Limb (tissue), 2 donors: ENCODE data around the gene RNU5D-1.
"Not testable (repeated sequence)": the region's sequence is repeated elsewhere in the genome, so short reads cannot be mapped to it uniquely, and the experiment has no call there.

Experiments
- DNase-seq, 2 donors: peaks; one replicate each; pipeline ENCODE4 v3.0.0-alpha.2; 2016; ENCODE audit errors: extremely low spot score in 2 of 2

Gene RNU5D-1

DNA sequence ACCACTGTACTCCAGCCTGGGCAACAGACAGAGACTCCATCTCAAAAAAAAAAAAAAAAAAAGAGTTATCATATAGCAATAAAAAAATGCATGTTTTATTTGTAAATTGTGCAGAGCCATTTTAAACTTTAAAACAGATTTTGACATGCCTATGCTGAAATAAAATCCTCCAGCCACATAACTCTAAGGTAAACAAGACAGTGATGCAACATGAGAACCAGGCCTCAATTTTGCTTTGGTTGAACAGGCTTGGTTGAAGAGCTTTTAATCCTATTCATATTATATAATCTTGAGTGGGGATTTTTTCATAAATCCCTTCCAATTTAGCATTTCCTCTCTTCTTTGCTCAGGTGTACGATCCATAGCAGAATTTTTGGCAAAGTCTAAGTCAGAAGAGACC, 30.4 kb downstream of the RNU5D-1 start:
- no peak for DNase-seq

DNA sequence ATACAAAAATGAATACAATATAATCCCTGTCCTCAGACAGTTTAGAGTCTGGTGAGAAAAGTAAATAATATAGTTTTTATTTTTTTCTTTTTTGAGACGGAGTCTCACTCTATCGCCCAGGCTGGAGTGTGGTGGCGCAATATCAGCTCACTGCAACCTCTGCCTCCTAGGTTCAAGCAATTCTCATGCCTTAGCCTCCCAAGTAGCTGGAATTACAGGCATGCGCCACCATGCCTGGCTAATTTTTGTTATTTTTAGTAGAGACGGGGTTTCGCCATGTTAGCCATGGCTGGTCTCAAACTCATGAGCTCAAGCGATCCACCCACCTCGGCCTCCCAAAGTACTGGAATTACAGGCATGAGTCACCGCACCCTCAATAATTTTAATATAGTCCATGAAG, 31.6 kb downstream of the RNU5D-1 start:
- DNase-seq, result not testable (repeated sequence)

DNA sequence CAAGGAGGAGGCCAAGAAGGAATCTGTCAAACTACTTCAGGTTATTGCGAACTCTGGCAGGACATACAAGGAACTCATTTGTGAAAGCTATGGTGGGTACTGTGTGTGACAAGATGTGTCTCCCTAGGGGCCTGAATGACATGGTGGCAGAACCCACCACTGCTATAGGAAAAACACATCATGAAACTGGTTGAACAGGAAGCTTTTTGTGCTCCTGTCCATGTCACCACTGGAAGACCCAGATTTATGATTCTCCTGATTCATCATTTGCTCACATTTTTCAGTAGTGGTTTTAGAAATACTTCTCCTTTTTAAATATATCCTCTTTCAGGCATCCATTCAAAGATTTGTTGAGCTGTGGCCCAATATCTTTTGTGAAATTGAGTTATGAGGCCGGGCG, 32.8 kb downstream of the RNU5D-1 start:
- DNase-seq, result no peak

DNA sequence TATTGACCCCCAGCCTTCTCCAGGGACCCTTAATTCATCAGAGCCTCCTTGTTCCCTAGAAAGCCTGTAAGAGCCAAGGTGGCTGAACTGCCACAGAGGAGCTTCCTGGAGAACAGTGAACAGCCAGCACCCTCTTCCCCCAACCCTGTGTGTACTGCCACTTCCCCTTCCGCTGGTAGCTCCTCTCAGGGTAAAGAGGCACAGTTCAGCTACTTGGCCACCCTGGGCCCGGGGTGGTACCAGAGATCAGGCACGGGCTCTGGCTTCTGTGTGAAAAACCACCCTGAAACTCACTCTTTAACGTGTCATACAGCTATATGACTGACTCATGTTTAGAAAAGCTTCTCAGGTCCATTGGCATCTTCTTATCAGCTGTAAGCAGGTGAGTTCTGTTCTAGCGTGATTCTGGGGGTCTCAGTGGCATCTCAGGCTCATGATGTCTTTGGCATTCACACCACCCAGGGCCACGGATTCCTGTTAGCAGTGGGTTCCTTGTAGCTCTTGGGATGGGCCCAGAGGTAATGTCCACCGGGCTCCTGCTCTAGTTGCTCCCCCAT, 34.1 kb downstream of the RNU5D-1 start:
- no peak for DNase-seq

DNA sequence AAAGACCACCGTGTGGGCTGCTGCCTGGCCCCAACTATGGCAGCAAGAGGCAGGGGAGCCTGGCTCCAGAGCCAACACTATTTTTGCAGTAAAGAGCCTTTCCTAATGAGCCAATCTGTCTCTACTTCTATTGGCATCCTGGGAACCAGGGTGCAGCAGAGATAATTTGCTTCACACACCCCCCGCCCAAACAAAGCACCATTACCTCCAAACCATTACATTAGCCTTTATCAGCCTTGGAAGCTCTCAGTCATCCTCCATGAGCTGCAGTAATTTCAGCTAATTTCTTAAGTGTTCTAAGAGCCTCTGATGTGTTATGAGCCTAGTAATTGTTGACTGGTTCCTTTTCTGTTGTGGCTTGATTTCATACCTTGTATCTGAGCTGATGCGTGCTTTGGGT, 34.9 kb downstream of the RNU5D-1 start:
- DNase-seq, result no peak

DNA sequence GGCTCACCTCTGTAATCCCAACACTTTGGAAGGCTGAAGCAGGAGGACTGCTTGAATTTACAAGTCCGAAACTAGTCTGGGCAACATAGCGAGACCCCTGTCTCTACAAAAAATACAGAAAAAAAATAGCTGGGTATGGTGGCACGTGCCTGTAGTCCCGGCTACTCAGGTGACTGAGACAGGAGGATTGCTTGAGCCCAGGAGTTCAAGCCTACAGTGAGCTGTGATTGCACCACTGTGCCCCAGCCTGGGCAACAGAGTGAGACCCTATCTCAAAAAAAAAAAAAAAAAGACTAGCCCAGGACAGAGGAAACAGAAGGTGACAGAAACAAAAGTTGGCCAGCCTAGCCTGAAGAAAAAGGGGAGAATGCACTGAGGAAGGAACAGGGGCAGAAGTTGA, 35.3 kb downstream of the RNU5D-1 start:
- no peak for DNase-seq

DNA sequence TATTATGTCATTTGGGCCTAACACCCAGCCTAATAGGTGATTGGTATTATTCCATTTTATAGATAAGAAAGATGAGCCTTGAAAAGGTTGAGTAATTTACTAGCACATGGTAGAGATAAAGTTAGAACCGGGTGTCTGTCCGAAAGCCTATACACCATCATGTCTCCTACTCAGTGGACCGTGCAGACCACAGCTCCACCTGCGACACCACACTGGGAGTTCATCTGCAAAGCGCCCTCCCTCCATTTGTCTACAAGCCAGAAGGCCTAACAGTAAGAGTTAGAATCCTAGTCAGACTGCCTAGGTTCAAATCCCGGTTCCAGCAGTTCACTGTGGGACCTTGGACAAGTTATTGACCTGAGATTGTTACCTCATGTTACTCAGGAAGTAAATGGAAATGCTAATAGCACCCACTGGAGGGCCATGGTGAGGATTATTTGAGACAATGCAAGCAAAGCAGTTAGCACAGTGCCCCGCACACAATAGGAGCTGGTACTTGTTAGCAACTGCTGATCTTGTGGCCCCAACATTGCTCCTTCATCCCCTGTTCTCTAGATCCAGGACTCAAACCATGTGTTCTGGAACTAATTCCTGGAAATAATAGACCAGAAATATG, 36.0 kb downstream of the RNU5D-1 start:
- no peak for DNase-seq

DNA sequence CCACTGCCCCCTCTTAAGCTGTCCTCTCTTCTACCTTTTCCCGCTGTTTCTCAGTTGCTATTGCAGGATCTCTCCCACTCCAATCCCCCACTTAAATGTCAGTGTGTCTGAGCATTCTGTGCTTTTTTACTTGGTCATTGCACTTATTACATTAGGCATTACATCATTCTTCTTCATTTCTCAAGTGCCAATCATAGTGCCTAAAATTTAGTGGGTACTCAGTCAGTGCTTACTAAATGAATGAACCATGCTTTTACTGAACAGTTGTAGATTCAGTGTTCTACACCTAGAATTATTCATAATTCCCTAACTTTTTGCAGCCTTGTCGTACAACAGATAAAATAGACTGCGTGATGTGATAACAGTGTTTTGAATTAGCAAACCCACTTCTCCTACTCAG, 37.1 kb downstream of the RNU5D-1 start:
- no peak for DNase-seq

DNA sequence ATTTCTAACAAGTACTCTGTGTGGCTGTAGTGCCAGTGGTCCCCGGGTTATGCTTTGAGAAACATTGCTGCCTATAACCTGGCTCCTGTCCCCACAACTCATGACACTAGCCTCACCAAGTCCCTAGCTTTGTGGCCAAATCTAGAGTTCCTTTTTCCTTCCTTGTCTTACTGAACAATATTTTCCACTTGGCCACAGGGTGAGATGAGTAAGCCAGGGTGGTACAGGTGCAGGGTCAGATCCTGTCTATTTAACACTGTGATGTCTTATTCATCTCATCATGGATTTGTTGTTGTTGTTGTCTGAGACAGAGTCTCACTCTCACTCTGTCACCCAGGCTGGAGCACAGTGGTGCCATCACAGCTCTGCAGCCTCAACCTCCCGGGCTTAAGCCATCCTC, 37.8 kb downstream of the RNU5D-1 start:
- no peak for DNase-seq

DNA sequence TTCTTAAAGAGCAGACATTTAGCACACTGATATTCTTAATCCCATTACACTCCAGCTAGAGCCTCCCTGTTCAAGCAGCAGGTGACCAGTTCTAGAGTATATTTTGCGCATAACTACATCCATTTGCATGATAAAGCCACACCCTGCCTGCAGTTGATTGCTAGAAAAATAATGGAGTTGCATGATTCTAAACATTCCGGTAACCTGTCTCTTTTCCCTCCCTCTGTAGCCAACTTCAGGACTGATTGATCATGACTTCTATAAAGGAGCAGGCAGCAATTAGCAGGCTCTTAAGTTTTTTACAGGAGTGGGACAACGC, 41.6 kb downstream of the RNU5D-1 start:
- no peak for DNase-seq

DNA sequence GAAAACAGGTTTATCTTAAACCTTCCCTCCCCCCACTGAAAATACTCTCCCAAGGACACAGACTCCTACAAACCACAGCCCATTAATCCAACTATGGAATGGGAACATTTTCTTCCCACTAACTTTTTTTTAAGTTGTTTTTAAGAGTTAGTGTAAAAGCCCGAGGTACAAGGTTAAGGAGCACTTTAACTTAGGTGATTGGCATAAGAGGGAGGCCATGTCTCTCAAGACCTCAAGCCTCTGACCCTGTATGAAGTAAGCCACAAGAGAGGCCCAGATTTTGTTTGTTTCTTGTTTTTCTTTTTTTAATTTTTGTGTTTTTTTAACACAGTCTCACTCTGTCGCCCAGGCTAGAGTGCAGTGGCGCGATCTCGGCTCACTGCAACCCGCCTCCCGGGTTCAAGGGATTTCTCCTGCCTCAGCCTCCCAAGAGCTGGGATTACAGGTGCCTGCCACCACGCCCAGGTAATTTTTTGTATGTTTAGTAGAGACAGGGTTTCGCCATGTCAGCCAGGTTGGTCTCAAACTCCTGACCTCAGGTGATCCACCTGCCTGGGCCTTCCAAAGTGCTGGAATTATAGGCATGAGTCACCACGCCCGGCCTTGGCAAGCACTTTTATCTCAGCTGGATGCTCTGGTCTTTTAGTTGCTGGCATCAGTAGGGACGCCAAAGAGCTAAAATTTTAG, 42.1 kb downstream of the RNU5D-1 start:
- no peak for DNase-seq

DNA sequence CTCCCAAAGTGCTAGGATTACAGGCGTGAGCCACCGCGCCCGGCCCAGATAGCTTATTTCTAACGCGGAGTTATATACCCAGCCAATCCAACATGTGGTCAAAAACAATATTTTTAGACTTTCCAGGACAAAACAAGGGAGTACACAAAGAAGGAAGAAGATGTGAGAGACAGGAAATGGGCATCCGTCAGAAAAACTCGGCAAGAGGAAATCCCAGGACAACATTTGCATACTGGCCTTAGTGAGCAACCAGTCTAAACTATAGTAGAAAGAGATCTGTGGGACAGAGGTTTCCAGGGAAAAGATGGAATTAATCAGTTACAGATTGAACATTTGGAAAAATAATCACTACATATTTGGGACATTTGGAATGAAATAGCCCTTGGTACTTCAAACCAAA, 45.1 kb downstream of the RNU5D-1 start:
- no peak for DNase-seq

DNA sequence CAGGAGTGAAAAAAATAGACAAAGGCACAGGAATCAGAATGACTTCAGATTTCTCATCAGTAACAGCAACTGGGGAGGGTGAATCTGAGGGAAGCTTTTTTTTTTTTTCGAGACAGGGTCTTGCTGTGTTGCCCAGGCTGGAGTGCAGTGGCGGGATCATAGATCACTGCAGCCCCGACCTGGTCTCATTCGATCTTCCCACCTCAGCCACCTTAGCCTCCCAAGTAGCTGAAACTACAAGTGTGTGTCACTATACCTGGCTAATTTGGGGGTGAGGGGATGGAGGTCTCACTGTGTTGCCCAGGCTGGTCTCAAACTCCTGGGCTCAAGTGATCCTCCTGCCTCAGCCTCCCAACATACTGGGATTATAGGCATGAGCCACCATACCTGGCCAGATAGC, 45.8 kb downstream of the RNU5D-1 start:
- DNase-seq, result no peak

DNA sequence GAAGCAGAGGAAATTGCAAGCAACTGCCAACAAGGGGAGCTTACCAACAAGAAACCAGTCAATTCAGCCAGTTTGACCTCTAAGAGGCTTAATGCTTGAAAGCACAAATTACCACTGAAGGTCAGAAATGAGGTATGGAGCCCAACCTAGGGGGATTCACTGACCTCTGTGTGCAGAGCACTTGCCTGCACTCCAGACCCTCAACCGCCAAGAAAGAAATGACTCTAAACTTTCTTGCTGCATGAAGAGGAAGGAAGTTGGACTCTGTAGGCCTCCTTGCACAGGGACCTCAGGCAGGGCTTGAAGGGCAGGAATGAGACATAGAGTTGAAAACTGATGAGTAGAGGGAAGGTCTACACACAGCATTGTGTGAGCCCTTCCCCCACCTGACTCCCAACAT, 46.4 kb downstream of the RNU5D-1 start:
- DNase-seq, result no peak

DNA sequence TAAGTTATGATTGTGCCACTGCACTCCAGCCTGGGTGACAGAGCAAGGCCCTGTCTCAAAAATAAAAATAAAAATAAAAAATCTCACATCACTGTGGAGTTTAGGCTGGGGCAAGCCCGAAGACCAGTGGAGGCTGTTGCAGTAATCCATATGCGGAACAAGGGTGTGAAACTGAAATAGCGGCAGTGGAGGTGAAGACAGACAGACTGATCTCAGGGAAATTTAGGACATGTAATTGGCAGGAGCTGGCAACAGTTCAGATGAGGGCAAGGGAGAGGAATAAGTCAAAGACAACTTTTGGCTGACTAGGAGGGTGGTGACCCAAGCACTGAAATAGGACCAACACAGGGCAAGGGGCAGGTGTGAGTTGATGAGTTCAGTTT, 48.1 kb downstream of the RNU5D-1 start:
- DNase-seq, result no peak

DNA sequence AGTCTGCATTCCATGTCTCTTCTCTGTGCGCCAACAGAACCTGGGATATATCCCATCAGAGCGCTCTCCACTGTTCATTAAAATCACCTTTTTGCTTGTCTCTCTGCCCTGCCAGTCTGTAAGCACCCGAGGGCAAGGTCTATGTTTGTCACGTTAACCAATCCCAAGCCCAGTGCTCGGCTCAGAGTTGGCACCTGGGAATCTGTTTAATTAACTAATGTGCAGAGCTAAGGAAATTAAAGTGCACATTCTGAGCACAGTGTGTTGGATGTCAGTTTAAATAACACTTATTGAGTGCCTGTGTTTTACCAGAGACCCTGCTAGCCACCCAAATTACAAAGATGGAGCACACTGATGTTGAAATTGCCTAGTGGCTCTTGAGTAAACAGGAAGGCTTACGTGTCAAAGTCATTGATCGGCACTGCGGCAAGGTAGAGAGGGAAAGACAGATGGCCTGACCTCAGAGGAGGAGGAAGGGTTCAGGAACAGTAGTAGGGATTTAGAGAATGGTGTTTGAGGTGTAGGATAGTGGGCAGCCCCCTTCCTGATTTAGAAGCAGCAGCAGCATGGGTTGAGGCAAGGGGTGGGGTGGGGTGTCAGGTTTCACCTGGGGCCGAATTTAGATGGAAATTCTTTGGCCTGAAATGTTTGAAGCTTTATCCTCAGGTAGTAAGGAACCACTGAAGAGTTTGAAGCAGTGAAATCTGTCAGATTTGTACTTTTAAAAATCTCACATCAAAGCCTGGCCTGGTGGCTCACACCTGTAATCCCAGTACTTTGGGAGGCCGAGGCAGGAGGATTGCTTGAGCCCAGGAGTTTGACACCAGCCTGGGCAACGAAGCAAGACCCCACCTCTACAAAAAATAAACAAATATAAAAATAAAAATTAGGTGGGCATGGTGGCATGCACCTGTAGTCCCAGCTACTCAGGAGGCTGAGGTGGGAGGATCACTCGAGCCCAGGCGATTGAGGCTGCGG, 48.8 kb downstream of the RNU5D-1 start:
- DNase-seq, result no peak
